Thyroid gland (tissue), 4 donors: ENCODE data around the gene ADAMTSL1. TPM values are rescaled to one million over a fixed set of nuclear protein-coding genes. Genes with fewer than 3 reads are reported as not detected.

Source experiments
- DNase-seq, 2 donors: peaks; one replicate each; pipeline ENCODE4 v3.0.0-alpha.2; 2019
- H3K27ac ChIP-seq, 3 donors: fragments of 200-600 bp; sonication (generic); 1 replicate in 2 of 3; 2 replicates in 1 of 3; pipeline ENCODE4 v1.5.1; 2016 to 2019; ENCODE audit warnings: mild to moderate bottlenecking in 1 of 3, moderate library complexity in 1 of 3
- H3K27me3 ChIP-seq: fragments of 200-600 bp; sonication (generic); one replicate; pipeline ENCODE4 v1.5.1; 2019
- H3K36me3 ChIP-seq, 2 donors: fragments of 200-600 bp; sonication (generic); one replicate each; pipeline ENCODE4 v1.5.1; 2016 to 2019
- H3K4me1 ChIP-seq, 2 donors: fragments of 200-600 bp; sonication (generic); one replicate each; pipeline ENCODE4 v1.5.1; 2017 to 2019
- H3K4me3 ChIP-seq, 3 donors: fragments of 200-600 bp; sonication (generic); replicated peaks in 1 of 3; 1 replicate in 2 of 3; 2 replicates in 1 of 3; pipeline ENCODE4 v1.5.1; 2016; ENCODE audit warnings: mild to moderate bottlenecking in 1 of 3
- H3K9me3 ChIP-seq: fragments of 200-600 bp; sonication (generic); one replicate; pipeline ENCODE4 v1.5.1; 2017
- CTCF ChIP-seq, 6 experiments: fragments of 200-600 bp in 3 of 6; fragments of 450-650 bp in 3 of 6; sonication (generic) in 3 of 6; IDR thresholded peaks; one replicate each; pipeline ENCODE4 v1.5.1; 2016 to 2019; ENCODE audit warnings: antibody characterized with exemption in 6 of 6, mild to moderate bottlenecking in 2 of 6, inconsistent platforms in 1 of 6, moderate library complexity in 1 of 6
- POLR2A ChIP-seq, 2 donors: fragments of 450-650 bp; IDR thresholded peaks; one replicate each; pipeline ENCODE4 v1.6.1; 2017; ENCODE audit warnings: antibody characterized with exemption in 2 of 2, mild to moderate bottlenecking in 2 of 2, moderate library complexity in 1 of 2
- WGBS, 2 donors: methylation state at CpG; one replicate each; pipeline ENCODE4 v1.1.5; 2017; 5-methylcytosine and 5-hydroxymethylcytosine counted together
- intact Hi-C: fragments of 100-400 bp; cut with DNase I; formaldehyde crosslinking; loops from one replicate; pipeline ENCODE4 v1.15.1; 2023
- total RNA-seq, 4 donors: library from RNA; depleted of rRNA; stranded (reverse); fragments of >200 nt; gene quantifications; one replicate each; pipeline ENCODE4 v1.2.3, GENCODE V29; 2016

Gene ADAMTSL1
- total RNA-seq, 4 donors from 2014 or later: 1.6 to 9.0 (median 4.8) TPM

- H3K27ac ChIP-seq: peak overlapping the region in 2 of 3 donors; percentile 24 to 29
- WGBS, 2 donors: 71 to 78% methylated on average over 8 of the region's 8 CpGs
- H3K4me1 ChIP-seq: peaks cover 11 to 13% of the 10 kb centered on the region in 2 donors
Observed at GRCh38 chr9:18707489-18708205, 233.7 kb downstream of the ADAMTSL1 start.

GRCh38 chr9:18708429-18708828 lies 234.5 kb downstream of the ADAMTSL1 start:
- TF ChIP-seq CTCF (IDR thresholded peaks at IDR 0.05): no peak
- no peak for TF ChIP-seq POLR2A (IDR thresholded peaks at IDR 0.05)
- peak; percentile 35 for DNase-seq
- intact Hi-C loops: no loop called here
- 25 to 35% methylated on average over 4 of the region's 4 CpGs for whole genome bisulfite sequencing, 2 donors
- Histone ChIP-seq H3K4me1 (peaks cover 11 to 13% of the 10 kb centered on the region in 2 donors), H3K36me3 (no peaks in the 10 kb centered on the region), H3K9me3 (no peaks in the 10 kb centered on the region), H3K4me3 (no peak overlapping the region), H3K27ac (peak overlapping the region in 2 of 3 donors; percentile 29 to 60), H3K27me3 (no peaks in the 10 kb centered on the region)

More at GRCh38 chr9:18707489-18708205, 233.7 kb downstream of the ADAMTSL1 start:
- Histone ChIP-seq H3K4me3 (no peak overlapping the region), H3K27me3 (no peaks in the 10 kb centered on the region), H3K9me3 (no peaks in the 10 kb centered on the region), H3K36me3 (no peaks in the 10 kb centered on the region)
- intact Hi-C loops: no loop called here
- no peak for DNase-seq
- TF ChIP-seq POLR2A (IDR thresholded peaks at IDR 0.05): no peak
- TF ChIP-seq CTCF (IDR thresholded peaks at IDR 0.05): no peak

- H3K4me3 ChIP-seq: no peak overlapping the region
- no peaks in the 10 kb centered on the region for H3K27me3 ChIP-seq
- WGBS, 2 donors: 95 to 100% methylated on average over 1 of the region's 1 CpG
- no peak for DNase-seq
- no peak overlapping the region for H3K27ac ChIP-seq
- TF ChIP-seq POLR2A (IDR thresholded peaks at IDR 0.05) (no peak), CTCF (IDR thresholded peaks at IDR 0.05) (no peak)
- no peaks in the 10 kb centered on the region for H3K36me3 ChIP-seq
- intact Hi-C loops: no loop called here
- no peaks in the 10 kb centered on the region for H3K9me3 ChIP-seq
- peaks cover 11 to 13% of the 10 kb centered on the region in 2 donors for H3K4me1 ChIP-seq
Observed at GRCh38 chr9:18710065-18710464, 236.1 kb downstream of the ADAMTSL1 start.

GRCh38 chr9:18717759-18718158 lies 243.8 kb downstream of the ADAMTSL1 start:
- Histone ChIP-seq H3K4me3 (no peak overlapping the region), H3K27ac (no peak overlapping the region), H3K4me1 (peaks cover 11 to 17% of the 10 kb centered on the region in 2 donors), H3K36me3 (no peaks in the 10 kb centered on the region), H3K9me3 (no peaks in the 10 kb centered on the region), H3K27me3 (no peaks in the 10 kb centered on the region)
- no peak for DNase-seq
- intact Hi-C loops: no loop called here
- TF ChIP-seq CTCF (IDR thresholded peaks at IDR 0.05) (no peak), POLR2A (IDR thresholded peaks at IDR 0.05) (no peak)
- WGBS, 2 donors: 94 to 98% methylated on average over 2 of the region's 2 CpGs

GRCh38 chr9:18718393-18718792 lies 244.4 kb downstream of the ADAMTSL1 start:
- Histone ChIP-seq H3K9me3 (no peaks in the 10 kb centered on the region), H3K27me3 (no peaks in the 10 kb centered on the region), H3K36me3 (no peaks in the 10 kb centered on the region), H3K4me1 (peaks cover 11 to 17% of the 10 kb centered on the region in 2 donors), H3K4me3 (no peak overlapping the region), H3K27ac (no peak overlapping the region)
- TF ChIP-seq CTCF (IDR thresholded peaks at IDR 0.05): no peak
- intact Hi-C loops: no loop called here
- 93 to 96% methylated on average over 12 of the region's 12 CpGs for WGBS, 2 donors
- DNase-seq: no peak
